ENCODE measurements around the gene PCSK6. TPM values are rescaled to one million over a fixed set of nuclear protein-coding genes. Genes with fewer than 3 reads are reported as not detected.

PCSK6 gene
- total and polyA plus RNA-seq, 2 of the 8 experiments (the other 6 are each of a cell fraction or from before 2014, with no cell fraction given) = 1.9 to 4.0 TPM

- TF ChIP-seq RXRA (IDR thresholded peaks at IDR 0.05; ENCODE audit: insufficient read depth, low read depth, low read length) = no peak
- no peak for TF ChIP-seq SIN3A (conservative IDR thresholded peaks at IDR 0.05 in 1 of 2, IDR thresholded peaks at IDR 0.05 in 1 of 2; ENCODE audit: low read depth in 1 of 2, low read length in 2 of 2)
- no peak for TF ChIP-seq SP2 (IDR thresholded peaks at IDR 0.05; ENCODE audit: low read length)
Measured at GRCh38 chr15:101283931-101284330, 205.6 kb downstream of the PCSK6 start (continued).

All from H1 (cell line).